Measurements from ENCODE around the gene ITGB5. TPM values are rescaled to one million over a fixed set of nuclear protein-coding genes. Genes with fewer than 3 reads are reported as not detected.
A peak's percentile ranks its signal among the peaks of the same experiment; 100 is the strongest.
"Not testable (repeated sequence)": the region's sequence is repeated elsewhere in the genome, so short reads cannot be mapped to it uniquely, and the experiment has no call there.

Gene ITGB5
- total and polyA plus RNA-seq, 4 donors, result 21.0 to 126 (median 43.7) TPM

DNA sequence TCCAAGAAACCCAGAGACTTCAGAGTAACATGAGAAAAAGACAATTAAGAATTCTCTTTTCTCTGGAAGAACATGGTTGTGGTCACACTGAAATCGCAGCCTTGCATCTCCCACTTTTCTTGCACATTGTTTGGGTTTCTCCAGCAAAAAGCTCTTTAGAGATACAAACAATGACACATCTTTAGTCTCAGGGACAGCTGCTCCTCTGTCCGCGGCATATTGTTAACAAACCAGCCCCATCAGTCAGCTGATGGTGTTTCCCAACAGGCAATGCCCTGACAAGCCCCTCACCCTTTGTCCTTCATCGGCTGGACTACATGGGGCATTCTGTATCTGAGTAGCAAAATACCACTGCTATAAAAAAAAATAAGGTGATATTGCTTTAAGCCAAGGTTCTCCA lies 103.5 kb downstream of the ITGB5 start:
- ATAC-seq (ENCODE audit: insufficient read depth, low FRiP score) (no peak), DNase-seq (peak in 2 of 3 donors; percentile 29 to 43)
- 62 to 74% methylated on average over 4 of the region's 4 CpGs for WGBS, 2 donors
- TF ChIP-seq, protein P1, sequence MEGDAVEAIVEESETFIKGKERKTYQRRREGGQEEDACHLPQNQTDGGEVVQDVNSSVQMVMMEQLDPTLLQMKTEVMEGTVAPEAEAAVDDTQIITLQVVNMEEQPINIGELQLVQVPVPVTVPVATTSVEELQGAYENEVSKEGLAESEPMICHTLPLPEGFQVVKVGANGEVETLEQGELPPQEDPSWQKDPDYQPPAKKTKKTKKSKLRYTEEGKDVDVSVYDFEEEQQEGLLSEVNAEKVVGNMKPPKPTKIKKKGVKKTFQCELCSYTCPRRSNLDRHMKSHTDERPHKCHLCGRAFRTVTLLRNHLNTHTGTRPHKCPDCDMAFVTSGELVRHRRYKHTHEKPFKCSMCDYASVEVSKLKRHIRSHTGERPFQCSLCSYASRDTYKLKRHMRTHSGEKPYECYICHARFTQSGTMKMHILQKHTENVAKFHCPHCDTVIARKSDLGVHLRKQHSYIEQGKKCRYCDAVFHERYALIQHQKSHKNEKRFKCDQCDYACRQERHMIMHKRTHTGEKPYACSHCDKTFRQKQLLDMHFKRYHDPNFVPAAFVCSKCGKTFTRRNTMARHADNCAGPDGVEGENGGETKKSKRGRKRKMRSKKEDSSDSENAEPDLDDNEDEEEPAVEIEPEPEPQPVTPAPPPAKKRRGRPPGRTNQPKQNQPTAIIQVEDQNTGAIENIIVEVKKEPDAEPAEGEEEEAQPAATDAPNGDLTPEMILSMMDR (IDR thresholded peaks at IDR 0.05; ENCODE audit: control extremely low read depth, extremely low read depth), result no peak
- Histone ChIP-seq H3K27me3 (ENCODE audit: control insufficient read depth in 3 of 3, insufficient read depth in 3 of 3, low read length in 2 of 3) (no peaks in the 10 kb centered on the region), H3K9me3 (ENCODE audit: control insufficient read depth in 4 of 4, insufficient read depth in 3 of 4, low read length in 3 of 4) (peaks cover 0 to 1% (median 0%) of the 10 kb centered on the region in 4 donors), H3K4me3 (no peak overlapping the region), H3K9ac (ENCODE audit: insufficient read depth in 1 of 2, low read length in 2 of 2) (no peak overlapping the region), H3K36me3 (ENCODE audit: control insufficient read depth in 4 of 4, insufficient read depth in 4 of 4, low read length in 4 of 4) (no peaks in the 10 kb centered on the region), H3K4me1 (ENCODE audit: control insufficient read depth in 5 of 5, insufficient read depth in 5 of 5, low read length in 5 of 5) (peaks cover 11 to 49% (median 25%) of the 10 kb centered on the region in 5 donors), H3K27ac (ENCODE audit: low read depth in 1 of 2, low read length in 1 of 2) (no peak overlapping the region)

DNA sequence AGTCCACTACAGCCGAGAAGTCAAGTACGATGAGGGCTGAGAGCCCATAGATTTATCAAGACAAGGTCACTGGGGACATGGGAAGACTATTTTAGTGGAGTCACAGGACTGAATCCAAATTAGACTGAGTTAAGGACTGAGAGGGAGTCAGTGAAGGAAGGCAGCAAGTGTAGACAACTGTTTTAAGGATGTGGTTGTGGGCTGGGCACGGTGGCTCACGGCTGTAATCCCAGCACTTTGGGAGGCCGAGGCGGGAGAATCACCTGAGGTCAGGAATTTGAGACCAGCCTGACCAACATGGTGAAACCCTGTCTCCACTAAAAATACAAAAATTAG lies 104.8 kb downstream of the ITGB5 start:
- not testable (repeated sequence) for H3K9me3 ChIP-seq (ENCODE audit: control insufficient read depth in 4 of 4, insufficient read depth in 3 of 4, low read length in 3 of 4); DNase-seq; H3K4me3 ChIP-seq; H3K9ac ChIP-seq (ENCODE audit: insufficient read depth in 1 of 2, low read length in 2 of 2); ATAC-seq (ENCODE audit: insufficient read depth, low FRiP score); H3K36me3 ChIP-seq (ENCODE audit: control insufficient read depth in 4 of 4, insufficient read depth in 4 of 4, low read length in 4 of 4); H3K27me3 ChIP-seq (ENCODE audit: control insufficient read depth in 3 of 3, insufficient read depth in 3 of 3, low read length in 2 of 3)
- 64 to 71% methylated on average over 6 of the region's 6 CpGs for WGBS, 2 donors
- Histone ChIP-seq H3K4me1 (ENCODE audit: control insufficient read depth in 5 of 5, insufficient read depth in 5 of 5, low read length in 5 of 5) (peaks cover 11 to 57% (median 25%) of the 10 kb centered on the region in 5 donors), H3K27ac (ENCODE audit: low read depth in 1 of 2, low read length in 1 of 2) (peak overlapping the region in 1 of 2 donors; percentile 17)

DNA sequence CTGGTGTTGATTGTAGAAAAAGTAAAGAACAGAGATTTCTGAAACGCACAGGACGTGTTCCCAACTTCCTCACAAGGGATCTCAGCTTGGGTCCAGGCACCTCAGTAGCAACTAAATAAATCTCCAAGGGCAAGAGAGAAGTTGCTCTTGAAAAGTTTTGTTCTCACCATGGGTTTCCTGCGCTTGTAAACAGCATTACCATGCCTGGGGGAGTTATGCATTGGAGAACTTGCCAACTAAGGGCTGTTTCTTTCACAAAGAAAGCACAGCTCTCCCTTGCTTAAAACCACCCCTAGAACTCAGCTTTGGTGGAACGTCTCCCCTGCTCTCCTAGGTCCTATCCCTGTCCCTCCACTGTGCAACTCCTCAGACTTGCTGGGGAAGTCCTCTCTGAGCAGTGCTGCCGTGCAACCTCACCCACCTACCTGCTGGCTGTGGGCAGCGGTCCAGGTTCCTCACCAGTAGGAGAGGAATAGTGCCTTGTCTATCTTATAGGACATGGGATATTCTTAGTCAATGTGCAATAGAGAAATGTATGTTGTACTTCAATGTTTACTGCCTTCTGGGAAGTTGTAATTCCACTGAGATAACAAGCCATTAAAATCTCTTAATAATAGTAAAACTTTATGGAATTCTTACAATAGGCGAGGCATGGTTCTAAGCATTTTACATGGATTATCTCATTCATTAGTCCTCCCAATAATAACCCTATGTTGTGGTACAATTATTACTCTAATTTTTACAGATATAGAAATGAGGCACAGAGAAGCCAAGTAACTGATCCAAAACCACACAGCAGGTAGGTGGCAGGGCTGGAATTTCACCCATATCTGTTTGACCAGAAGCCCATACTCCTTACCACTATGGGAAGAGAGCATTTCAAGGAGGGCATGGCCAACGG lies 105.4 kb downstream of the ITGB5 start:
- DNase-seq, result peak in 1 of 3 donors; percentile 34
- H3K9me3 ChIP-seq (ENCODE audit: control insufficient read depth in 4 of 4, insufficient read depth in 3 of 4, low read length in 3 of 4), result peaks cover 0 to 1% (median 0%) of the 10 kb centered on the region in 4 donors
- peak overlapping the region; percentile 76 to 84 for H3K27ac ChIP-seq (ENCODE audit: low read depth in 1 of 2, low read length in 1 of 2)
- TF ChIP-seq, protein P1 (IDR thresholded peaks at IDR 0.05; ENCODE audit: control extremely low read depth, extremely low read depth), result no peak
- peaks cover 11 to 51% (median 25%) of the 10 kb centered on the region in 5 donors for H3K4me1 ChIP-seq (ENCODE audit: control insufficient read depth in 5 of 5, insufficient read depth in 5 of 5, low read length in 5 of 5)
- no peak overlapping the region for H3K4me3 ChIP-seq
- no peaks in the 10 kb centered on the region for H3K27me3 ChIP-seq (ENCODE audit: control insufficient read depth in 3 of 3, insufficient read depth in 3 of 3, low read length in 2 of 3)
- no peaks in the 10 kb centered on the region for H3K36me3 ChIP-seq (ENCODE audit: control insufficient read depth in 4 of 4, insufficient read depth in 4 of 4, low read length in 4 of 4)
- WGBS, 2 donors, result 65 to 75% methylated on average over 8 of the region's 8 CpGs
- H3K9ac ChIP-seq (ENCODE audit: insufficient read depth in 1 of 2, low read length in 2 of 2), result no peak overlapping the region
- ATAC-seq (ENCODE audit: insufficient read depth, low FRiP score), result no peak

DNA sequence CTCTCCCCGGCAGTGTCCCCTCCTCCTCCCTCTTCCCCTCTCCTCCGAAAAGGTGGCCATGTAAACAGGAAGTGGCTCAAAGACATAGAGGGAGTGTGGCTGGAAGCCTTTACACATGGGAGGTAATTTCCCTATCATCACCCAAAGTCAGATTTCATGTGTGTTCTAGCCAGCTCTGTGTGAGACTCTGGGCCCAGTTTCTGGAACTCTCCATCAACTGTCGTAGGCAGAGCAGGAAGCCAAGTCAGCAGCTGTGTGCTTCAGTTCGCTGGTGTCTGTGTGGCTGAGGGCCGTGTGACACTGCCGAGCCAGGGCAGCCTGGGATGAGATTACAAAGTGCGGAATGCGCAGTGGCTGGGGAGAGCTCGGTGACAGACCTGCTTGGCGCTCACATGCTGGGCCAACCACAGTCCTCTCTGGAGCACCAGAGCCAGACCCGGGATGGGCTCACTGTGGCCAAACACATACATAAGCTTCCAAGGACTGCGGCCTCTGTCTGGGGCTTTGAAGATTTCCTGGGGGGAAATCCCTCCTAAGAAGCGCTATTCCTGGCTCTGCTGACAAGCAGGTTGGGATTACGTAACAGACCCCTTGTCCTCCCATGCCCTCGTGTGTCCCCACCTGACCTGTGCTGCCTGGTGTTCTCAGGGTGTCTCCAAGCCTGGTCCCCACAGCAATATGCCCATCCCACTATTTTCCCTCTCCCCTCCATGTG lies 106.2 kb downstream of the ITGB5 start:
- peaks cover 0 to 1% (median 0%) of the 10 kb centered on the region in 4 donors for H3K9me3 ChIP-seq (ENCODE audit: control insufficient read depth in 4 of 4, insufficient read depth in 3 of 4, low read length in 3 of 4)
- TF ChIP-seq, protein P1 (IDR thresholded peaks at IDR 0.05; ENCODE audit: control extremely low read depth, extremely low read depth), result no peak
- H3K27ac ChIP-seq (ENCODE audit: low read depth in 1 of 2, low read length in 1 of 2), result peak overlapping the region; percentile 76 to 84
- peaks cover 0 to 2% (median 0%) of the 10 kb centered on the region in 4 donors for H3K36me3 ChIP-seq (ENCODE audit: control insufficient read depth in 4 of 4, insufficient read depth in 4 of 4, low read length in 4 of 4)
- no peak overlapping the region for H3K4me3 ChIP-seq
- H3K27me3 ChIP-seq (ENCODE audit: control insufficient read depth in 3 of 3, insufficient read depth in 3 of 3, low read length in 2 of 3), result no peaks in the 10 kb centered on the region
- WGBS, 2 donors, result 19 to 20% methylated on average over 15 of the region's 15 CpGs
- H3K4me1 ChIP-seq (ENCODE audit: control insufficient read depth in 5 of 5, insufficient read depth in 5 of 5, low read length in 5 of 5), result peaks cover 11 to 47% (median 22%) of the 10 kb centered on the region in 5 donors
- ATAC-seq (ENCODE audit: insufficient read depth, low FRiP score), result peak; percentile 29
- H3K9ac ChIP-seq (ENCODE audit: insufficient read depth in 1 of 2, low read length in 2 of 2), result no peak overlapping the region
- peak; percentile 93 to 99 (median 97) for DNase-seq

All from lung (tissue), 12 donors.